ENCODE measurements around the gene SIPA1L3.

SIPA1L3 gene

DNA sequence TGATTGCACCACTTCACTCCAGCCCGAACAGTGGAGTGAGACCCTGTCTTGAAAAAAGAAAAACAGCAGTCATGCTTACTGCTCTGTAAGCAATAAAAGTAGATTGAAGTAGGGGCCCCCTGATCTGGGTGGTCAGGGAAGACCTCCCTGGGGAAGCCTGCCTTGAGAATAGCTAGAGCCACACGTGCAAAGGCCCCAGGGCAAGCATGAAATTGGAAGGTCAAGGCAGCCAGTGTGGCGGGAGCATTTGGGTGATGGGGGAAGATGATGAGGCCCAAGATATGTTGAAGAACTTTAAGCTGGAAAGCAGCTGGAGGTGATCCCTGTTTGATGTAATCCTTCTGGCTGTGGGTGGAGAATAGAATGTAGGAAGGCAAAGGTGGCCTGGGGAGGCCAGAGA lies 104.4 kb downstream of the SIPA1L3 start:
- no peak overlapping the region for H3K4me3 ChIP-seq (ENCODE audit: low read depth, low read length)
- TF ChIP-seq, protein P1, sequence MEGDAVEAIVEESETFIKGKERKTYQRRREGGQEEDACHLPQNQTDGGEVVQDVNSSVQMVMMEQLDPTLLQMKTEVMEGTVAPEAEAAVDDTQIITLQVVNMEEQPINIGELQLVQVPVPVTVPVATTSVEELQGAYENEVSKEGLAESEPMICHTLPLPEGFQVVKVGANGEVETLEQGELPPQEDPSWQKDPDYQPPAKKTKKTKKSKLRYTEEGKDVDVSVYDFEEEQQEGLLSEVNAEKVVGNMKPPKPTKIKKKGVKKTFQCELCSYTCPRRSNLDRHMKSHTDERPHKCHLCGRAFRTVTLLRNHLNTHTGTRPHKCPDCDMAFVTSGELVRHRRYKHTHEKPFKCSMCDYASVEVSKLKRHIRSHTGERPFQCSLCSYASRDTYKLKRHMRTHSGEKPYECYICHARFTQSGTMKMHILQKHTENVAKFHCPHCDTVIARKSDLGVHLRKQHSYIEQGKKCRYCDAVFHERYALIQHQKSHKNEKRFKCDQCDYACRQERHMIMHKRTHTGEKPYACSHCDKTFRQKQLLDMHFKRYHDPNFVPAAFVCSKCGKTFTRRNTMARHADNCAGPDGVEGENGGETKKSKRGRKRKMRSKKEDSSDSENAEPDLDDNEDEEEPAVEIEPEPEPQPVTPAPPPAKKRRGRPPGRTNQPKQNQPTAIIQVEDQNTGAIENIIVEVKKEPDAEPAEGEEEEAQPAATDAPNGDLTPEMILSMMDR (conservative IDR thresholded peaks at IDR 0.05; ENCODE audit: low read depth, low read length) = no peak
- no peak for DNase-seq (ENCODE audit: low read depth)

DNA sequence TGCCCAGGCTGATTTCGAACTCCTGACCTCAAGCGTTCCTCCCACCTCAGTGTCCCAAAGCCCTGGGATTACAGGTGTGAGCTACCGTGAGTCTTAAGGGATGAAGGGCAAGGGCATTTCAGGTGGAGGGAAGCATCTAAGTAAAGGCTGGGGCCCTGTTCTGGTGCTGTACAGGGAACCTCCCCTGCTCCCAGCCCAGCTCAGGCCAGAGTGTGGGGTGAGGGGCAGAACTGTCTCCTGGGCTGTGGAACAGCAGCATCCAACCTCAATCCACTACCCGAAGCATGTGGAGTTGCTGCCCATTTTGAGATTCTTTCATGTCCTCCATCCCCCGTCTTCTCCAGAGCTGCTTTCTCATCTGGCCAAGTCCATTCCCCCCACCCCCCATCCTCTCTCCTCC lies 105.3 kb downstream of the SIPA1L3 start:
- TF ChIP-seq, protein P1 (conservative IDR thresholded peaks at IDR 0.05; ENCODE audit: low read depth, low read length) = no peak
- DNase-seq (ENCODE audit: low read depth) = no peak
- no peak overlapping the region for H3K4me3 ChIP-seq (ENCODE audit: low read depth, low read length)

DNA sequence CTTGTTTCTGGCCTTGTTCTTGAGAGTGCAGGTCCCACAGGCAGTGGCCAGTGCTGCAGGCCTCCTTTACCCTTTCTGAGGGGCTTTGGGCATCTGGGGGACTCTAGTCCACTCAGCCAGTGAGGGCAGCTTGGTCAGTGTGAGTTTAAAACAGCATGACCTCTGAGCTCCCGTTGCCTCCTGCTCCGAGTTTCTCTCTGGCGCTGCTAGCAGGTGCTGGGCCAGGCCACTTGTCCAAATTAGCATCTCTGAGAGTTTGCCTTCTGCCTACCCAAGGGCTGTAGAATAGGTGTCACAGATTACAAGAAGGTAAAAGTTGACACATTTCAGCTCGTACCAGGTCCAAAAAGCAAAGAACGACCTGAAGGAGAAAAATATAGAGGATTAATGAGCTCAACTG lies 105.9 kb downstream of the SIPA1L3 start:
- H3K4me3 ChIP-seq (ENCODE audit: low read depth, low read length) = no peak overlapping the region
- TF ChIP-seq, protein P1 (conservative IDR thresholded peaks at IDR 0.05; ENCODE audit: low read depth, low read length) = no peak
- DNase-seq (ENCODE audit: low read depth) = no peak

- no peak overlapping the region for H3K4me3 ChIP-seq (ENCODE audit: low read depth, low read length)
- DNase-seq (ENCODE audit: low read depth) = no peak
- TF ChIP-seq, protein P1 (conservative IDR thresholded peaks at IDR 0.05; ENCODE audit: low read depth, low read length) = no peak
Measured at GRCh38 chr19:38013913-38014580, 107.0 kb downstream of the SIPA1L3 start.

- TF ChIP-seq, protein P1 (conservative IDR thresholded peaks at IDR 0.05; ENCODE audit: low read depth, low read length) = no peak
- DNase-seq (ENCODE audit: low read depth) = no peak
- no peak overlapping the region for H3K4me3 ChIP-seq (ENCODE audit: low read depth, low read length)
Measured at GRCh38 chr19:38015216-38015615, 108.2 kb downstream of the SIPA1L3 start.

GRCh38 chr19:38015761-38016160 lies 108.8 kb downstream of the SIPA1L3 start:
- TF ChIP-seq, protein P1 (conservative IDR thresholded peaks at IDR 0.05; ENCODE audit: low read depth, low read length) = no peak
- no peak for DNase-seq (ENCODE audit: low read depth)

More at GRCh38 chr19:38015761-38016160, 108.8 kb downstream of the SIPA1L3 start:
- no peak overlapping the region for H3K4me3 ChIP-seq (ENCODE audit: low read depth, low read length)

Data from choroid plexus epithelial cell (primary cell).